Left forelimb (tissue), 1 donor: Measurements from ENCODE around the gene CPPED1.
A peak's percentile ranks its signal among the peaks of the same experiment; 100 is the strongest.

Experiments
- DNase-seq: peaks from one replicate; pipeline ENCODE4 v3.0.0-alpha.2; 2018; ENCODE audit warnings: low spot score

CPPED1 gene

DNA sequence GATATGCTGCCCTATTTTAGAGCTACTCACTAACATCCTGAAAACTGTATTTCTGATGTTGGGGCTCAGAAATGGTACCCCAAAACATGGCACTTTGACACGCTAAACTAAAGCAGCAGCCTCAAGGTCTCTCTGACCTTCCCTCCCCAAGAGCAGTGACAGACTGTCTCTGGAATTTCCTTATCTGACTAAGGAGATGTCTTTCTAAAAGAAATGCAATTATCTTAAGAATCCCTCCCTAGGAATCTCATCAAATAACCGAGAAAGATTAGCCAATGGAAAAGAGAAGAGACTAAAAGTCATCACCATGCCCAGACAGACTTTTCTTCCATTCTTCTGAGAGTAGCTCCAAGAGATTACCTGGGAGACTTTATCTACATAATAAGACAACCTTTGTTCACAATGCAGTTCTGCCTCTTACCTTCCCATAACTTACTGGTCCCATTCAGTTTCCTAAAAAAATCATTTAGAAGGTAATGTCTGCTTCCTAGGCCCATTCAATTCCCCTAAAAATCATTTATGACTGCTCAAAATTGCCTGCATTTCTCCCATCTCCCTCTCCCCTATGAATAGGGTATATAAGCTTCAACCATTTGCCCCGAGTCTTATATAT, 123.9 kb downstream of the CPPED1 start:
- DNase-seq = no peak

DNA sequence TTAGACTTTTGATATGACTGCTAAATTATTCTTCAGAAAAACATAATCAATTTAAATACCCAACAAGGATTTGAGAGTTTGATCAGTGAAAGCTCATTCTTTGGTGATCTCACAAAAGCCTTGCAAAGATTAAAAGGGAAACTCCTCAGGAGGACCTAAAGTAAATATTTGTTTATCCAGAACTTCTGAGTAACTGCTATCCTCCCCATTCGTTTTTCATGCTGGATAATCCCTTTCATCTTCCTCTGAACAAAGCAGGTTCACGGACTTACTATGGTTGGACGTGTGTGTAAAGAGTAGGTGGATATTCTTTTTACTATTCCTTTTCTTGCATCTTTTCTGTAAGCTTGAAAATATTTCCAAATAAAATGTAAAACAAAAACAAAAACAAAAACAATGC, 124.7 kb downstream of the CPPED1 start:
- DNase-seq = no peak

DNA sequence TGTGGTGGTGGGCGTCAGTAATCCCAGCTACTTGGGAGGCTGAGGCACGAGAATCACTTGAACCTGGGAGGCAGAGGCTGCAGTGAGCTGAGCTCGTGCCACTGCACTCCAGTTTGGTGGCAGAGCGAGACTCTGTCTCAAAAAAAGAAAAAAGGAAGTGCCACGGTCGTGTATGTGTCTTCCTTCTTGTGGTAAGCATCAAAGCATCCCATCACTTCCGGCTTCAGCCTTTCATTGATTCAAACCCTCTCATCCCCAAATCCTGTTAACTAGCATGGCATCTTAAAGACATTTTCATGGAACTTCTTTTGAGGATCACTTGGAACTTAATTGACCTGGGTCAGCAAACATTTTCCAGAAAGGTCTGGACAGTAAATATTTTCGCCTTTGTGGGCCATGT, 126.2 kb downstream of the CPPED1 start:
- no peak for DNase-seq

DNA sequence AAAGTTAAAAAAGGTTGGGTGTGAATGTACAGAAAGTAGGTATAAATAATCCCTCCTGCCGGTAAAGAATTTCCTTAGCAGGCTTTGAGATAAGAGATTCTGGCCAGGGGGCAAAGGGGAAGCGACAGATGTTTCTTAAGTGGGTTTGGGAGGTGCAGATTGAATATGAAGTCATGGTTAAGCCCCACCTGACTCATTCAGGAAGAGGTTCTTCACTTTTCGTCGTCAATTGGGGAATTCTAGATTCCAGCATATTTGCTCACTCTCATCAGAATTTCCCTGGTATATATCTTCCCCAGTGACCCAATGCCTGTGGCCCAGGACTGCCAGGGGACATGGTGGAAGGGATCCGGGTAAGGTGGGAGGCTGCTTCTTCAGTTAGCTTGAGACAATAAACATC, 127.8 kb downstream of the CPPED1 start:
- DNase-seq = no peak

DNA sequence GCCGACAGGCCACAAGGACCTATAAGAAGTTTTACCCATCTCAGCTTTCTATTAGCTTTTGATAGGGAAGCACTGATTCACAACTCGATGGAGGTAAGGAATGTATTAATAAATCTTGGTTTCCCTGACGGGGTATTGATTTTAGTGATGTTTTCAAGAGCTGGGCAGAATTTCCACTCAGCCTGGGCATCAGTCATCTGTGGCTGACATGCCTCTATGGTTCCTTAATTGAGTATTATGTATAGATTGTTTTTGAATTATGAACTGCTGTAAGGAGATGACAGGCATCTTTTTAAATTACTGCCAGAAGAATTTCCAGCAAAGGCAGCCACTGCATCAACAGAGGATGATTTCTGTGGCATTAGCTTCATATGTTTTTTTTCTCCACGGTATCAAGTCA, 128.6 kb downstream of the CPPED1 start:
- DNase-seq = no peak

DNA sequence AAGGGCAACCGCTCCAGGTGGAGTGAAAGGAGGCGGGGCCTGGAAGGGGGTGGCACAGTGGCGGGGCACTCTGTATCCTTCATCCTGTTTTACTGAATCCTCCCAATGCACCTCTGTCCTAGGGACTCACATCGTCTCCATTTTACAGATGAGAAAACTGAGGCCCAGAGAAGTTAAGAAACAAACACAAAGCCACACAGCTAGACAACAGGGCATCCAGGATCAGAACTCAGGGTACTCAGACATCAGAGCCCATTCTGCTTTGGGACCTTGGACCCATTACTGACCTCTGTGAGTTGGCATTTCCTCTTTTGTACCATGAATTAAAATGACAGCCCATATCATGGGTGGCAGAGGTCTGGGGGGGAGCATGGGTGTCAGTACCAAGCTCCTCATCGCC, 129.2 kb downstream of the CPPED1 start:
- DNase-seq = no peak

DNA sequence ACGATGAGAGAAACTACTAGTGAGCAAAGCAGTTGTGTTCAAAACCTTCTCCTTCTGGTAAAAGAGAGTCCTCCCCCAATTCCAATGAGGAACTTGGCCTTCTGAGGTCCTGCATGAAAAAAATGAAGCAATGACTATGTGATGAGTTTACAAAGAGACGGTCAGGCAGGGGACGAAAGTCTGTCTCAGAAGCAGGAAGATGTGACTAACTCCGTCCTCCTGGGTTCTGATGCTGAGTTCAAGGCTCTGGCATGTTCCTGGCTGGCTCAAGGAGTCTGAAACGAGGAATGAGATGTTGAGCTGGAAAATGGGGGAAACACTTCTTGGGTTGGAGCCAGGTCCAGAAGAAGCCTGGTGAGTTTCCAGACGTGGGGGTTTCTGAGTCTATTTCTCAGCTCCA, 129.6 kb downstream of the CPPED1 start:
- no peak for DNase-seq

DNA sequence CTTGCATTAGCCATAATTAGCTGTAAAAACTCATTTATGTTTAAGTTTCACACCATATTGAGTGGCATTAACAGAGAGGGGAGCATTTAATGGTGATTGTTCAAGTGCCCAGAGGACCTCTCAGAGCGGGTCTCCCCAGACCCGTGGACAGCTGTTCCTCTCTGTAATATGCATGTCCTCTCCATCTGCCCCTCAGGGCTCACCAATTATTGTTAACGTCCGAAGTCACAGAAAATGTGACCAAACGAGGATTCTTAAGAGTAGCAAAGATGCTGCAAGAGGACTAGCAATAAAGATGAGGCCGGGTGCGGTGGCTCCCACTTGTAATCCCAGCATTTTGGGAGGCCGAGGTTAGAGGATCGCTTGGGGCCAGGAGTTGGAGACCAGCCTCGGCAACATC, 130.2 kb downstream of the CPPED1 start:
- DNase-seq = no peak

DNA sequence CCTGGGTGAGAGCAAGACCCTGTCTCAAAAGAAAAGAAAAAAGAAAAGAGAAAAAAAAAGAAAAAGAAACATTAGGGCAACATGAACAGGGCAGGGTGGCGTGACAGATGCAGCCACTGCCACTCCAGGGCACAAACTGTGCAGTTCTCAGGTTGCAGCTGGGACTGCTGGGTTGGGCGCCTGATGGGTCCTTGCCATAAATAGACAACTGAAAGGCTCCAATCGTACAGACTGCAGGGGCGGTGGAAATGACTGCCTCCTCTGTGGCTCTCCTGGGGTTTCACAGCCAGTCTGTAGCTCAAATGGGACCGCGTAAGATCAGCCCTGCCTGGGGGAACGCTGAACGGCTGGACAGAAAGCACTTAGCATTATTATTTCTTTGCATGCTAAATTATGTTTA, 130.7 kb downstream of the CPPED1 start:
- DNase-seq = no peak

DNA sequence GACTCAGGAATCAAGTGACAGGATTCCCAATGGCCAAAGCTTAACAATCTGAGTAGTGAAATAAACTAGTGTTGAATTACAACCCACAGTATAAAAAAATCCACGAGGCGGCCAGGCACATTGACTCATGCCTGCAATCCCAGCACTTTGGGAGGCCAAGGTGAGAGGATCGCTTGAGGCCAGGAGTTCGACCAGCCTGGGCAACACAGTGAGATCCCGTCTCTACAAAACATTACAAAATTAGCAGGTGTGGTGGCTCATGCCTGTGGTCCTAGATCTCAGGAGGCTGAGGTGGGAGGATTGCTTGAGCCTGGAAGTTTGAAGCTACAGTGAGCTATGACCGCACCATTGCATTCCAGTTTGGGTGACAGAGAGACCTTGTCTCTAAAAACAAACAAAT, 133.8 kb downstream of the CPPED1 start:
- DNase-seq = no peak

DNA sequence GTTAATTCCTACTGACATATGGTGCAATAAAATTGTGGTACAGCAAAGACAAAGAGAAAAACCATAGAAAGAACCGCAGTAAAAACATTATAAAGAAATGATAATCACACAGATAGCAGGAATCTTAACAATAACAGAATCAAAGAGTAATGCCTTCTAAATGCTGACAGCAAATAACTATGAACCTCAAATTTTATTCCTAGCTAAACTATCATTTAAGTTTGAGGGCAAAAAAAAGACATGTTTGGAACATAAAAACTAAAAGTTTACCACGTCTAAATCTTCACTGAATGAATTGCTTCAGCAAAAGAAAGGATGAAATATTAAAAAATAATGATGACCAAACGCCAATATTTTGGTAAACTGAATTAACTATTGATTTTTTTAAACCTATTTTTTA, 135.8 kb downstream of the CPPED1 start:
- no peak for DNase-seq

DNA sequence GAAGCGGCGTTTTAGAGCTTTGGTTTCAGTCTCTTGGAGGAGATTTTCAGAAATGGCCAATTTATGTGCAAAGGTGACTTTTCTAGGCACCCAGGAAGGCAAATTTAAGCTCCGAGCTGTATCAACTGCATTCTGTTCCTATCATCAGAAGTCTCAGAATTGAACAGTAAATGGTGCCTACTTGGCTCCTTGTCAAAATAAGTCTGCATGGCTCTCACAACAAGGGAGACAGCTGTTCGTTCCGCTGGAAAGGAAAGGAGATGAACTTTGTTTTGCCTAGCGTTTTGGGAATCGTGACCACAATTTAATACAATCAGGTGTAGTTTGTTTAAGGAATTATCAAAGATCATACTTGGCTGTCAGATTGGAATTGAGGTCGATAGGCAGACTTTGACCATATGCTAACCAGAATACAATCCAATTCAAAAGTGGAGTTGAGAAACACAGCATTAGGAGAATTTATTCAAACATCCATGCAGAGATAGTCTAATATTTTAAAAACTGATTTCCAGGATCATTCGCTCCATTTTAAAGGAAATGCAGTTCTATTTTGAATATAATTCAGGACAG, 139.4 kb downstream of the CPPED1 start:
- no peak for DNase-seq

DNA sequence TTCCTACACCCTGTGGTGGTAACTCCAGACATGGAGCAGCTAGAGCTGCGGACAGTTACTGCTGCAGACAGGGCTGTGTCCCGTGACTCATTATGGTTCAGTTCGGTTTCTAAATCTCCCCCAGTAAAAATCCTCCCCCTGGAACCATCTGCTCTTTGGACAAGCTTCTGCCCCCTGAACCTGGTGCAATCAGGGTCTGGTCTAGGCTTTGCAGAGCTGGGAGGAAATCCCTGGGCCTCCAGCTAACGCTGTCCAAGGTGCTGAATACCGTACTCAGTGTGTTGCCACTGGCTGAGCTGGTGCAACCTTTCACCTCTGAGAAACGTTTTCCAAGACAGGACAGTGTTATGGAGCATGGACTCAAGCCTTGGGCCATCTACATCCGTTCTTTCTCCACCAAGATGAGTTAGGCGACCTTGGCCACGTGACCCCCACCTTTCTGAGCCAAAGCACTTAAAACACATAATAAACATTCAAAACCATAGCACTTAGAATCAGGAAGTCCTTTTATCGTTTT, 142.0 kb downstream of the CPPED1 start:
- DNase-seq = peak; percentile 38

DNA sequence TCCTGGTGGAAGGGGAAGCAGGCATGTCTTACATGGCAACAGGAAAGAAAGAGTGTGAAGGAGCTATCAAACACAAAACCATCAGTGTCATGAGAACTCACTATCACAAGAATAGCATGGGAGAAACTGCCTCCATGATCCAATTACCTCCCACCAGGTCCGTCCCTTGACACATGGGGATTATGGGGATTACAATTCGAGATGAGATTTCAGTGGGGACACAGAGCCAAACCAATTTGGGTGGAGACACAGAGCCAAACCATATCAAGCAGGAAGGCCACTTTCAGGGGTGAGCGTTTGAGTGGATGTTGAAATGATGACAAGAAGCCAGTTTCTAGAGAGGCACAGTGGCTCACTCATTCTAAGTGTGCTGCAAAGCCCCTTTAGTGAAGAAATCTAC, 143.8 kb downstream of the CPPED1 start:
- DNase-seq = peak; percentile 30

DNA sequence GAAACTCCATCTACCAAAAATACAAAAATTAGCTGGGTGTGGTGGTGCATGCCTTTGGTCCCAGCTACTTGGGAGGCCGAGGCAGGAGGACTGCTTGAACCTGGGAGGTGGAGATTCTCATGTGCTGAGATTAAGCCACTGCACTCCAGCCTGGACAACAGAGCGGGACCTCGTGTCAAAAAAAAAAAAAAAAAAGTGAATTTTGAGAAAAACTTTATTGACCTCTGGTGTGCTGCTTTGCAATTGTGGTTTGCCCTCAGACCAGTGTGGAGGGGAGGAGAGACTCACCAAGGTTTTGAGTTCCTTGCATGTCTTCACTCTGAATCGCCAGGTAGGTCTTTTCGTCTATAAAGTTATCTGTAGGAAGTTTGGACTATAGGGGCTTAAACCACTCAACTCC, 145.2 kb downstream of the CPPED1 start:
- DNase-seq = peak; percentile 23

DNA sequence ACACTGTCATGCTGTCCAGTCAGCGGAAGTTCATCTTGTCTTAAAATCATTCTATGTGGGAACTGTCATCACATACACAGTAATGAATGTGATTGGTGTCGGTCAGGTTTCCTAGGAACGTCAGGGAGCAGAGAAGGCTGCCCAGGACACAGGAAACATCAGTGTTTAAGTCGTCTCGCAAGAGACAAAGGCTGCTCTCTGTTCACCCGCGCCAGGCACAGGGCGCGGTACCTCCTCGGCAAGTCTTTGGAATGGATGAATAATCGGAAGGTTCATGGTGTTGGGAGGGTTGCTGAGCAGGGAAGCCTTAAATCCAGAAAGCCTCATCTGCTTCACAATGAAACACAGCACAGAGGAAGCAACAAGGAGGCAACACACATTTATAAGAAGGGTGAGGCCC, 148.2 kb downstream of the CPPED1 start:
- DNase-seq = no peak

DNA sequence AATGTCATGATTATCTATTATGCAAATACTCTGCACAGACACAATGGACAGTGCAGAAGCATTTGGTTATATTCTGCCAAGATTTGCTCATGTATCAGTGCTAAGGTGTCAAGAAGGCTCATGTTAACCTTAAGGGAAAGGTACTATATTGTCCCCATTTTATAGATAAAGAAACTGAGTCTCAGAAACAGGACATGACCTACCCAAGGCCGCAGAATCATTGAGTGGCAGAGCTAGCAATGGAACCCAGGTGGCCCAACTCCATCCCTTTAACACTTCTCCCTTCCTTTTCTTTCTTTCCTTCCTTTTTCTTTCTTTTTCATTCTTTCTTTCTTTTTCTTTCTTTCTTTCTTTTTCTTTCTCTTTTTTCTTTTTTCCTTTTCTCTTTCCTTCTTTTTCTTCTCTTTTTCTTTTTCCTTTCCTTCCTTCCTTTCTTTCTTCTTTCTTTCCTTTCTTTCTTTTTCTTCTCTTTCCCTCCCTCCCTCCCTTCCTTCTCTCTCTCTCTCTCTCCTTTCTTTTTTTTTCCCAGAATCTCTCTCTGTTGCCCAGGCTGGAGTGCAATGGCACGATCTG, 149.8 kb downstream of the CPPED1 start:
- DNase-seq = no peak

DNA sequence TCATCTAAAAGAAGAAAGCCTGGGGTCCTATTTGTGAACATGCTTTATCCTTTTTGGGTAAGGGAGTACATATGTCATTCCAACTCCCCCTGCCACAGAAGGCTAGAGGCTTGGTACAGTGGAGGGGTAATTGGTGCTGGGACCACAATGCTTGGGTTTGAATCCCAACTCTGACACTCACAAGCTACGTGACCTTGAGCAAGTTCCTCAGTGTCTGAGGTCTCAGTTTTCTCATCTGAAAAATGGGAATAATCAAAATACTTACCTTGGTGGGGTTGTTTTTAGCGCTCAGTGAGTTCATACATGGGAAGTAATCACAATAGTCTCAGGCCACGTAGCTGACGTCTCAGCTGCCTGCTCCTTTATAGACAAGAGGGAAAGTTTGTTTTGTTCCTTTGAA, 150.8 kb downstream of the CPPED1 start:
- DNase-seq = peak; percentile 2

DNA sequence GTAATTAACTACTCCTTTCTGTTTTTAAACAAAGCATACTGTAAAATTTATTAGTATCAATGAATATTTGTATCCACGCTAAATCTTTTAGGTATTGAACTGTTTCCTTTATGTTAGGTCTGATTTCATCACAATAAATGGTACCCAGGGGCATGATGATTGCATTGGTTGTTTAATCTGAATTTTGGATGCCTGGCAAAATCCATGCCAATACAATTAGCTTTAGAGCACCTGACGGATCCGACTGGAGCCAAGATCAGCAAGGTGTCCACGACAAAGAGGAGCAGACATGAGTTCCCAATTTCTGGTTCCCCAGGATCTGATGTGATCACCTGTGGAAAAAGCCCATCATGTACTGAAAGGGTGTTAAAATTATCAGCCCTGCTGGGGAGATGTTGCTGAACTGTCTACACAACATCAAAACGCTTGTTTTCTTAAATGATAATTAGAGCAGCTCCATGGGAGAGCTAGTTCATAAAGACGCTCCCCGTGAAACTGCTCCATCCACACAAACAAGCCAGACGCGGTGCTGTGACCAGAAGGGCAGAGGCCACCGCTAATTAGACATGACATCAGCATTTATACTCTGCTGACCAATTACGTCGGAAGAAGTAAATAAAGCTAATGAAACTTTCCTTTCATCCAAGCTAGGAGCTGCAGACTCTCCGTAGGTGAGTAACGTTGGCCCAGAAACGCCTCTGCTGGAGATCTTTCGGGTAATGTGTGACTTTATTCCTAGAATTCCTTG, 151.7 kb downstream of the CPPED1 start:
- no peak for DNase-seq

DNA sequence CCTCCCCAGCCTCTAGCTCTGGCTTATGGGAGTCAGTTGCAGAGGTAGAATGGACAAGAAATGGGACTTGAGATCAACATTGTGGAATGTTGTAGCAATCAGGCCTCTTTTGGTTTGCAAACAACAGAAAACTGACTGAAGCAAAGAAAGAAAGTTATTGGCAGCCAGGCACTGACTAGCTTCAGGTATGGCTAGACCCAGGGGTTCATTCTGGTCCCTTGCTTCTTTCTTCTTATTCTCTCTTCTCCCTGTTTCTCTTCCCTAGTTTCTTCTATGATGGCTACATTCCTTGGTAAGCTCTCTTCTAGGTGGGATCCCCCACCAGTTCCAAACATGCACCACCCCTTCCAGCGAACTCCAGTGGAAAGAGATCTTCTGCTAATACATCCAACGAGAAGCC, 154.3 kb downstream of the CPPED1 start:
- no peak for DNase-seq

DNA sequence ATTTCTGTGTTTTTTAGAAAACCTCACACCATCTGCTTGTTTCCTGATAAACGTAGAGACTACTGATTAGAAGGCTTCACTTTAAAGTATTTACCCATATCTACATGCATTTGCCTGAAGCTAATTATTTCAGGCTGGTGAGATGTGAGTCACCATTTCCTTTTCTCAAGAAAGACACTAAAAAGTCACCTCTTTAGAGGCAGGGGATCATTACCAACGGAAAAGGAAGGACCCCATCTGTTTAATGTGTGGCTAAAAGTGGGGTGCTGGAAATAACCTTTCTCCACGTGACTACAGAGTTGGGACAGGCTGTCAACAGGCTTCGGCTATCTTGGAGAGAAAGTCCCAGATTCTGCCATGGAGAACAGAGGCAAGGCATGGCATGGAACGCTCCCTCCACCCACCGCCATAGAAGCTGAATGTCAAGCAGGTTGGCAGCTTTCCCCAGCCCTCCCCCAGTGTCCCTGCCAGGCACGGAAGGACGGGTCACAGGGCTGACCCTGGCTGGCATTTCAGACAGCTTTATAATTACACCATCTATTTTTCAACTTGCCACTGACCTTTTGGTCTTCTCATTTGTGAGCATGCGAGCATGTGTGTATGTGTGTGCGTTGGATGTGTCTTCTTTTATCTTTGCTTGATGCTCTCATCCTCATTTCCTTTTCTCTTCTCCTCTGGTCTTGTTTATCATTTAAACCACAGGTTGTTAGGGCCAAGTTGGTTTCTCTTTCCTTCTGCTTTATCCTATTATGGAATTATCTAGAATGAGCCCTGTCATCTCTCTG, 157.0 kb downstream of the CPPED1 start:
- DNase-seq = peak; percentile 9

DNA sequence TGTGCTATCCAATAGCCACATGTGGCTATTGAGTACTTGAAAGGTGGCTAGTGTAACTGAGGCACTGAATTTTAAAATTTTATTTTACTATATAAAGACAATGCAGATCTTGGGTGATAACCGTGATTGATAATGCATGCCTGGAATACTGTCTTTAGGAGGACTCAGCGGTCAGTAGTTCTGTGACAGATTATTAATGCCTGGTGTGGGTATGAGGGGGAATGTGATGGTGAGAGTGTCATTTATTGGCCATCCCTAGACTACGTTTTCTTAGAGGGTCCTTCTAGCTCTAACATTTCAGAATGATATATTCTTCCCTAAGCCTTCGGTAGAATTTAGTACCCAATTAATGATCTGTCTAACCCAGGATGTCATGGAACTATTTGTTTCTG, 157.6 kb downstream of the CPPED1 start:
- no peak for DNase-seq
